Body of pancreas (tissue), 4 donors: Measurements from ENCODE around the gene PRKD1. TPM values are rescaled to one million over a fixed set of nuclear protein-coding genes. Genes with fewer than 3 reads are reported as not detected.
"Not testable (repeated sequence)": the region's sequence is repeated elsewhere in the genome, so short reads cannot be mapped to it uniquely, and the experiment has no call there.

Experiments used
- ATAC-seq: fragments of 150-250 bp; one replicate; pipeline ENCODE4 v1.9.1; 2016
- DNase-seq, 4 donors: peaks; one replicate each; pipeline ENCODE4 v3.0.0-alpha.2; 2019
- H3K27ac ChIP-seq, 4 donors: fragments of 200-600 bp; sonication (generic); 1 replicate in 3 of 4; 2 replicates in 1 of 4; pipeline versions ENCODE4 v1.5.1 to v1.6.1; 2016 to 2019; ENCODE audit warnings: mild to moderate bottlenecking in 1 of 4, mixed read lengths in 1 of 4, moderate library complexity in 1 of 4
- H3K27me3 ChIP-seq, 2 donors: fragments of 200-600 bp; sonication (generic); one replicate each; pipeline ENCODE4 v1.6.0; 2016; ENCODE audit warnings: mild to moderate bottlenecking in 1 of 2
- H3K36me3 ChIP-seq, 2 donors: fragments of 200-600 bp; sonication (generic); replicated peaks in 1 of 2; 2 replicates each; pipeline ENCODE4 v1.5.1; 2016; ENCODE audit warnings: low read depth in 2 of 2; ENCODE audit not compliant: insufficient read depth in 1 of 2
- H3K4me1 ChIP-seq: fragments of 200-600 bp; sonication (generic); one replicate; pipeline ENCODE4 v1.6.0; 2016
- H3K4me3 ChIP-seq, 2 donors: fragments of 200-600 bp; sonication (generic); 1 replicate in 1 of 2; 2 replicates in 1 of 2; pipeline ENCODE4 v1.5.1; 2016 to 2019
- H3K9me3 ChIP-seq, 3 donors: fragments of 200-600 bp; sonication (generic); 1 replicate in 2 of 3; 2 replicates in 1 of 3; pipeline ENCODE4 v1.5.1; 2016
- CTCF ChIP-seq, 7 experiments: fragments of 450-650 bp in 4 of 7; fragments of 200-600 bp in 3 of 7; sonication (generic) in 3 of 7; IDR thresholded peaks; one replicate each; pipeline ENCODE4 v1.5.1; 2016 to 2019; ENCODE audit warnings: antibody characterized with exemption in 7 of 7
- POLR2A ChIP-seq, 3 donors: fragments of 450-650 bp; IDR thresholded peaks; one replicate each; pipeline ENCODE4 v1.6.1; 2016; ENCODE audit warnings: antibody characterized with exemption in 3 of 3, mild to moderate bottlenecking in 2 of 3
- WGBS, 2 donors: methylation state at CpG; one replicate each; pipeline ENCODE4 v1.1.5; 2017; 5-methylcytosine and 5-hydroxymethylcytosine counted together
- intact Hi-C: fragments of 100-400 bp; cut with DNase I; formaldehyde crosslinking; loops from one replicate; pipeline ENCODE4 v1.15.1; 2023
- total RNA-seq, 2 donors: library from RNA; depleted of rRNA; stranded (reverse); fragments of >200 nt; gene quantifications; one replicate each; pipeline ENCODE4 v1.1.0, GENCODE V29; 2016

PRKD1 gene
- total RNA-seq, 2 donors from 2014 or later = 5.3 to 14.8 TPM

DNA sequence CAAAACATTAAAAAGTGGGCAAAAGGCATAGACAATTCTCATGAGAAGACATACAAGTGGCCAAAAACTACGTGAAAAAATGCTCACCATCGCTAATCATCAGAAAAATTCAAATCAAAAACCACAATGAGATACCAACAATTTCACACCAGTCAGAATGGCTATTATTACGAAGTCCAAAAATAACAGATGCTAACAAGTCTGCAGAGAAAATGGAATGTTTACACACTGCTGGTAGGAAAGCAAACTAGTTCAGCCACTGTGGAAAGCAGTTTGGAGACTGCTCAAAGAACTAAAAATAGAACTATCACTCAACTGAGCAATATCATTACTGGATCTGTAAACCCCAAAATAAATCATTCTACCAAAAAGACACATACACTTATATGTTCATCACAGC is 76.2 kb downstream of the PRKD1 start:
- Histone ChIP-seq H3K27me3 (no peaks in the 10 kb centered on the region), H3K4me1 (peaks cover 8% of the 10 kb centered on the region), H3K27ac (no peak overlapping the region), H3K4me3 (no peak overlapping the region), H3K9me3 (no peaks in the 10 kb centered on the region), H3K36me3 (no peaks in the 10 kb centered on the region)
- WGBS, 2 donors = 56 to 59% methylated on average over 3 of the region's 3 CpGs
- DNase-seq (no peak), ATAC-seq (no peak)
- intact Hi-C loops = no loop called here
- TF ChIP-seq CTCF (IDR thresholded peaks at IDR 0.05) (no peak), POLR2A (IDR thresholded peaks at IDR 0.05) (no peak)

DNA sequence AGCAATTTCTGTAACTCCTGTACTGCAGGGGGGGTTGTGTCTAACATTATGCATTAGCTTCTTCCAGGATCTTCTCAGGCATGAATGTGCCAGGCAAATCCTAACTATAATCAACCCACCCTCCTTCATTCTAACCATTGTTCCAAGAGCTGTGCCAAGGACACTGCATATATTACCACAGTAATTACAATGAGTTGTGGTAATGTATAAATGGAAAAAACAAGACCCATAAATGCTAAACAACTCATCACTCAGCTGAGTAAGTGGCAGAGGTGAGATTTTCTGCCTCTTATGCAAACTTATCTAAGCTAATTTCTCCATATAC is 80.6 kb downstream of the PRKD1 start:
- intact Hi-C loops = no loop called here
- no peak overlapping the region for H3K4me3 ChIP-seq
- DNase-seq = no peak
- H3K27ac ChIP-seq = no peak overlapping the region
- no peak for TF ChIP-seq POLR2A (IDR thresholded peaks at IDR 0.05)
- no peaks in the 10 kb centered on the region for H3K36me3 ChIP-seq
- H3K9me3 ChIP-seq = no peaks in the 10 kb centered on the region
- H3K4me1 ChIP-seq = peaks cover 11% of the 10 kb centered on the region
- H3K27me3 ChIP-seq = no peaks in the 10 kb centered on the region
- ATAC-seq = no peak

DNA sequence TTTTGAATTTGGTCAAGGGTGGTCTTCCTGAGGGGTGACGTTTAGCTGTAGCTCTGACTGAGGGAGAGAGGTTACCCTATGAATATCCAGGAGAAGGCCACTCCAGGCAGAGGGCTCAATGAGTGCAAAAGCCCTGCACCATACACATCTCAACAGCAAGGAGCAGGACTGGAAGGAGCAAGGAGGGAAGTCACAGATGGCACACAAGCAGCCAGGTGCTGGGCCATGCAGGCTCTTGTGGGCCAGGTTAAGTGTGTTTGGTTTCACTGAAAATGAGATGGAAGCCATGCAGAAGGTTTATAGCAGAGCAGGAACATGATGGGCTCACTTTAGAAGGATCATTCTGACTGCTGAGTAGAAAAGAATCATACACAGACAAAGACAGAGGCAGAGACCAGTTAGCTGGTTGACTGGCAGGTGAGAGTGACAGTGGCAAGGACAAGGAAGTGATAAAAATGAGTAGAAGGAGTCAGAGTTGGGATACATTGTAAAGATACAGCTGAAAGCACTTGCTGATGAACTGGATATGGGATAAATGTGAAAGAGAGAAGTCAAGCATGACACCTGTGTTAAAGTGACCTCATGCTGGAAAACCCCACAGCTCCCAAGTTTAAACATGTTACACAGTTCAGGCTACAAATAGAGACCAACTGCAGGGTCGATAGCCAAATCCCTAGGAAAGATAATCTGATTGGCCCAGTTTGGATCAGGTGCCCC is 81.2 kb downstream of the PRKD1 start:
- no peak for TF ChIP-seq POLR2A (IDR thresholded peaks at IDR 0.05)
- no peak for TF ChIP-seq CTCF (IDR thresholded peaks at IDR 0.05)
- Histone ChIP-seq H3K36me3 (no peaks in the 10 kb centered on the region), H3K9me3 (no peaks in the 10 kb centered on the region), H3K4me3 (no peak overlapping the region), H3K27ac (peak overlapping the region in 1 of 4 donors; percentile 4), H3K27me3 (no peaks in the 10 kb centered on the region), H3K4me1 (peaks cover 11% of the 10 kb centered on the region)
- ATAC-seq (peak; percentile 74), DNase-seq (peak in 2 of 4 donors; percentile 19 to 27)
- intact Hi-C loops = no loop called here
- 45 to 49% methylated on average over 2 of the region's 2 CpGs for WGBS, 2 donors

- intact Hi-C loops = no loop called here
- Histone ChIP-seq H3K27ac (no peak overlapping the region), H3K27me3 (no peaks in the 10 kb centered on the region), H3K4me3 (no peak overlapping the region), H3K4me1 (peaks cover 11% of the 10 kb centered on the region), H3K9me3 (peaks cover 0 to 22% (median 0%) of the 10 kb centered on the region in 3 donors), H3K36me3 (no peaks in the 10 kb centered on the region)
- TF ChIP-seq POLR2A (IDR thresholded peaks at IDR 0.05) (no peak), CTCF (IDR thresholded peaks at IDR 0.05) (no peak)
- DNase-seq = no peak
- no peak for ATAC-seq
- 88 to 92% methylated on average over 1 of the region's 1 CpG for WGBS, 2 donors
Observed at GRCh38 chr14:29843981-29844380, 83.7 kb downstream of the PRKD1 start.

- TF ChIP-seq POLR2A (IDR thresholded peaks at IDR 0.05) (no peak), CTCF (IDR thresholded peaks at IDR 0.05) (no peak)
- Histone ChIP-seq H3K4me3 (no peak overlapping the region), H3K4me1 (peaks cover 11% of the 10 kb centered on the region), H3K36me3 (no peaks in the 10 kb centered on the region), H3K27me3 (no peaks in the 10 kb centered on the region), H3K27ac (no peak overlapping the region), H3K9me3 (peaks cover 0 to 25% (median 0%) of the 10 kb centered on the region in 3 donors)
- intact Hi-C loops = no loop called here
- ATAC-seq (no peak), DNase-seq (no peak)
- 89 to 100% methylated on average over 1 of the region's 1 CpG for WGBS, 2 donors
Observed at GRCh38 chr14:29842228-29842627, 85.4 kb downstream of the PRKD1 start.

DNA sequence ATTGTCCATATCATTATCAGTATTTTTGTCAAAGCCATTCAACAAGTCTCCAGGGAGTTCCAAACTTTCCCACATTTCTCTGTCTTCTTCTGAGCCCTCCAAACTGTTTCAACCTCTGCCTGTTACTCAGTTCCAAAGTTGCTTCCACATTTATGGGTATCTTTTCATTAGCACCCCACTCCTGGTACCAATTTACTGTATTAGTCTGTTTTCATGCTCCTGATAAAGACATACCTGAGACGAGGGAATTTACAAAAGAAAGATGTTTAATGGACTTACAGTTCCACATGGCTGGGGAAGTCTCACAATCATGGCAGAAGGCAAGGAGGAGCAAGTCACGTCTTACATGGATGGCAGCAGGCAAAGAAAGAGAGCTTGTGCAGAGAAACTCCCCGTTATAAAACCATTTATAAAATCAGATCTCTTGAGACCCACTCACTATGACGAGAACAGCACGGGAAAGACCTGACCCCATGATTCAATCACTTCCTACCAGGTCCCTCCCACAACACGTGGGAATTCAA is 87.2 kb downstream of the PRKD1 start:
- ATAC-seq, H3K27me3 ChIP-seq, H3K36me3 ChIP-seq, H3K4me3 ChIP-seq, DNase-seq, H3K4me1 ChIP-seq, H3K27ac ChIP-seq, intact Hi-C loops: not testable (repeated sequence)
- peaks cover 0 to 25% (median 0%) of the 10 kb centered on the region in 3 donors for H3K9me3 ChIP-seq
- WGBS, 2 donors = 89 to 97% methylated on average over 6 of the region's 6 CpGs

DNA sequence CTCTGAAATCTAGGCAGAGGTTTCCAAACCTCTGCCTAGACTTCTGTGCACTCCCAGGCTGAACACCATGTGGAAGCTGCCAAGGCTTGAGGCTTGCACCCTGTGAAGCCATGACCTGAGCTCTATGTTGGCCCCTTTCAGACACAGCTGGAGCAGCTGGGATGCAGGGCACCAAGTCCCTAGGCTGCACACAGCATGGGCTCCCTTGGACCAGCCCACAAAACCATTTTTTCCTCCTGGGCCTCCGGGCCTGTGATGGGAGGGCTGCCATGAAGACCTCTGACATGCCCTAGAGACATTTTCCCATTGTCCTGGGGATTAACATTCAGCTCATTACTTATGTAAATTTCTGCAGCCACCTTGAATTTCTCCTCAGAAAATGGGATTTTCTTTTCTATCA is 88.0 kb downstream of the PRKD1 start:
- H3K4me1 ChIP-seq, DNase-seq, H3K27me3 ChIP-seq, H3K4me3 ChIP-seq, H3K36me3 ChIP-seq, intact Hi-C loops, ATAC-seq, H3K27ac ChIP-seq: not testable (repeated sequence)
- peaks cover 0 to 25% (median 0%) of the 10 kb centered on the region in 3 donors for H3K9me3 ChIP-seq
- WGBS, 2 donors = 89 to 100% methylated on average over 1 of the region's 1 CpG
